Endothelial cell (in vitro differentiated cells): ENCODE results near the gene FAR2. TPM values are rescaled to one million over a fixed set of nuclear protein-coding genes. Genes with fewer than 3 reads are reported as not detected.

Experiments
- DNase-seq: peaks from one replicate; pipeline ENCODE4 v3.0.0; 2021; ENCODE audit warnings: low spot score
- H3K27ac Mint-ChIP-seq: one replicate; pipeline ENCODE4 v1.8.0; 2021; ENCODE audit warnings: mixed read lengths, inconsistent platforms; ENCODE audit not compliant: unreplicated experiment
- H3K27me3 Mint-ChIP-seq: one replicate; pipeline ENCODE4 v1.8.0; 2021; ENCODE audit warnings: mild to moderate bottlenecking, moderate library complexity, mixed read lengths, inconsistent platforms; ENCODE audit not compliant: unreplicated experiment
- H3K36me3 Mint-ChIP-seq: one replicate; pipeline ENCODE4 v1.8.0; 2021; ENCODE audit warnings: mild to moderate bottlenecking, low read depth, mixed read lengths, inconsistent platforms; ENCODE audit not compliant: unreplicated experiment
- H3K4me1 Mint-ChIP-seq: one replicate; pipeline ENCODE4 v1.8.0; 2021; ENCODE audit warnings: mild to moderate bottlenecking, mixed read lengths, inconsistent platforms; ENCODE audit not compliant: unreplicated experiment
- H3K4me3 Mint-ChIP-seq: one replicate; pipeline ENCODE4 v1.8.0; 2021; ENCODE audit warnings: mild to moderate bottlenecking, mixed read lengths, inconsistent platforms; ENCODE audit not compliant: unreplicated experiment
- H3K9me3 Mint-ChIP-seq: one replicate; pipeline ENCODE4 v1.8.0; 2021; ENCODE audit warnings: mixed read lengths, inconsistent platforms; ENCODE audit not compliant: unreplicated experiment
- total RNA-seq: library from RNA; stranded (reverse); fragmentation: NEBNext Ultra II Directional; extraction: Animal tissue kit (Norgen Biotek cat#: 25700); gene quantifications from one replicate; pipeline ENCODE4 v1.2.1, GENCODE V29; 2021; ENCODE audit not compliant: unreplicated experiment
- TF ChIP-seq, protein P1 (sequence below): fragments of 200-600 bp; sonication (generic); IDR thresholded peaks from one replicate; pipeline ENCODE4 v1.5.0; 2021; ENCODE audit warnings: antibody characterized with exemption; ENCODE audit not compliant: unreplicated experiment

FAR2 gene
- total RNA-seq, 1 donor from 2014 or later, result 104 TPM

DNA sequence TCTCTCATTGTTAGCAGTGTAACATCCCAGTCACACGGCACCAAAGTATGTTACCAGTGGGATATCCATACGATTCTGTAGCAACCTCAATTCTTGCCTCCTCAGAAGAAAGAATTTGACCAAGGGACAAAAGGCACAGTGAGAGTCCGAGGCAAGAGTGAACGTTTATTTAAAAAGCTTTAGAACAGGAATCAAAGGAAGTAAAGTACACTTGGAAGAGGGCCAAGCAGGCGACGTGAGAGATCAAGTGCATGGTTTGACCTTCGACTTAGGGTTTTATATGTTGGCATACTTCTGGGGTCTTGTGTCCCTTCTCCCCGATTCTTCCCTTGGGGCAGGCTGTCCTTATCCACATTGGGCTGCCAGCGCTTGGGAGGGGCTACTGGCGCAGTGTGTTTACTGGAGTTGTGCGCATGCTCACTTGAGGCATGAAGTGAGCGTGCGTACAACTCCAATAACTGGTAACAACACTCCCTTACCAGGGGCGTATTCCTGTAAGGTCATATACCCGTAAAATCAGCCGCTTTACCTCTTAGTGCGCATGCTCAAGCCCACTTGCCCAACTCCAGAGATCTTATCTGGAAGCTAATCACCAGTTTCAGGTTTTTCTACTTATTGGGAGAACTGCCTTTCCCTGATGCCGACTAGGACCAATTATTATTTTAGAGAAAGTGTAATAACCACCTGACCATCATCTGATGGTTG, 71.7 kb downstream of the FAR2 start:
- no peak for DNase-seq
- no peak overlapping the region for H3K4me3 Mint-ChIP-seq
- H3K27ac Mint-ChIP-seq, result no peak overlapping the region
- no peaks in the 10 kb centered on the region for H3K9me3 Mint-ChIP-seq
- H3K4me1 Mint-ChIP-seq, result peaks cover 14% of the 10 kb centered on the region
- H3K27me3 Mint-ChIP-seq, result no peaks in the 10 kb centered on the region
- H3K36me3 Mint-ChIP-seq, result peaks cover 3% of the 10 kb centered on the region
- TF ChIP-seq, protein P1, sequence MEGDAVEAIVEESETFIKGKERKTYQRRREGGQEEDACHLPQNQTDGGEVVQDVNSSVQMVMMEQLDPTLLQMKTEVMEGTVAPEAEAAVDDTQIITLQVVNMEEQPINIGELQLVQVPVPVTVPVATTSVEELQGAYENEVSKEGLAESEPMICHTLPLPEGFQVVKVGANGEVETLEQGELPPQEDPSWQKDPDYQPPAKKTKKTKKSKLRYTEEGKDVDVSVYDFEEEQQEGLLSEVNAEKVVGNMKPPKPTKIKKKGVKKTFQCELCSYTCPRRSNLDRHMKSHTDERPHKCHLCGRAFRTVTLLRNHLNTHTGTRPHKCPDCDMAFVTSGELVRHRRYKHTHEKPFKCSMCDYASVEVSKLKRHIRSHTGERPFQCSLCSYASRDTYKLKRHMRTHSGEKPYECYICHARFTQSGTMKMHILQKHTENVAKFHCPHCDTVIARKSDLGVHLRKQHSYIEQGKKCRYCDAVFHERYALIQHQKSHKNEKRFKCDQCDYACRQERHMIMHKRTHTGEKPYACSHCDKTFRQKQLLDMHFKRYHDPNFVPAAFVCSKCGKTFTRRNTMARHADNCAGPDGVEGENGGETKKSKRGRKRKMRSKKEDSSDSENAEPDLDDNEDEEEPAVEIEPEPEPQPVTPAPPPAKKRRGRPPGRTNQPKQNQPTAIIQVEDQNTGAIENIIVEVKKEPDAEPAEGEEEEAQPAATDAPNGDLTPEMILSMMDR, result no peak

DNA sequence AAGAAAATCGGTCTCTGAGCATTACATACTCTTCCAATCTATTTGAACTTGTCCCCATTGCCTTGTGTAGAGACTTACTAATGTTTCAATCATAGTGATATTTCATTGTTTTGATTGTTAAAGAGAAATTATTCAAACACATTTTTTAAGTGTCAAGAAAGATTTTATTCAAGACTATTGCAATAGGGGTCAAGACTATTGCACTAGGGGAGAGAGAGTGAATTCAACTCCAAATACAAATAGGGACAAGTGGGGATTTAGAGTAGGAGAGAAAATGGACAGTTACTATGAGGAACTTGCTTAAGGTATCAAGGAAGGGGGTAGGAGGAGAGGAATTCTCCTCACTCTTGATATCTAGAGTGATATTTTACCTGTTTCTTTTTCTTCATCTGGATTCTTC, 73.1 kb downstream of the FAR2 start:
- TF ChIP-seq, protein P1, result no peak
- H3K27ac Mint-ChIP-seq, result no peak overlapping the region
- H3K36me3 Mint-ChIP-seq, result peaks cover 3% of the 10 kb centered on the region
- peaks cover 7% of the 10 kb centered on the region for H3K4me1 Mint-ChIP-seq
- no peaks in the 10 kb centered on the region for H3K9me3 Mint-ChIP-seq
- H3K4me3 Mint-ChIP-seq, result peak overlapping the region; percentile 13
- H3K27me3 Mint-ChIP-seq, result no peaks in the 10 kb centered on the region
- no peak for DNase-seq

DNA sequence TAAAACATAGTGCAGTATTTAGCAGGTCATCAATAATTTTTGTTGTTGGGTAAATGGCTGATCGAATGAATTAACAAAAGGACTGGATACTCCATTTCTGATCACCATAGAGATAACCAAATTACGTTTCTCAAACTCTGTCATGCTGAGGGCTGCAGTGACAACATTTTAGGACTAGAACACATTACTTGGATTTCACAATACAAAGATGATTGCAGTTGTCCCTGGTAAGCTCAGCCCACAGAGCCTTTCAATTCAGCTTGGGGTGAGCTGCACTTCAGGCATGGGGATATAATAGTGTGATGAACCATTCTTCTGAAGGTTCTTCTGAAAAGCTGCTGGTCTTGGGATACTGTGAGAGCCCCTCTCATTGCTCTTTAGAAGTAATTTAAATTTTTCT, 74.3 kb downstream of the FAR2 start:
- Mint-ChIP-seq H3K4me1 (peaks cover 9% of the 10 kb centered on the region), H3K27me3 (no peaks in the 10 kb centered on the region), H3K27ac (no peak overlapping the region), H3K9me3 (no peaks in the 10 kb centered on the region), H3K4me3 (no peak overlapping the region), H3K36me3 (peaks cover 3% of the 10 kb centered on the region)
- DNase-seq, result no peak
- TF ChIP-seq, protein P1, result no peak

DNA sequence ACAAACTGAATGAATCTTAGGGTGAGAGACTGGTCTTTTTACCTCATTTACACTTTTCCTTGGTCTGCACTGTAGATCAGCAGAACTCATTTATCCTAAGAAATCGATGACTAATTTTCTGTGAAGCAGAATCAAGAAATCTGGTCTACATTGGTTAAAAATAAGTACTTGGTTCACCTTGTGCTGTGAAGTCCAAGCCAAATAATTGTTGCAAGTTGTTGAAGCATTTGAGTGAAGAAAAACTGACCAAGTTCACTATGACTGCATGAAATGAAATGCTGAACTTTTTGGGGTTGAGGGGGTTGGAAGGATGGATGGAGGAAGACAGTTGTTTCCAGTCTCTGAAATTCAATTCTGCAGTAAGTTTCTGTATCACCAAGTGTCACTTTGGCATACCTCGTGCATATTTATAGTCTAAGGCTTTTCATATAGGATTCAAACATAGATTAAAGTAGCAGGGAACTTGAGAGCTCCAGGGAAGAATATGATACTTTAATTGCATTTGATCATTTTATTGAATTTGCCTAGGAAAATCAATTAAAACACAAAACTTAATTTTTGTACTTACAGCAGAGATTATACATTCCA, 75.0 kb downstream of the FAR2 start:
- no peak for DNase-seq
- no peaks in the 10 kb centered on the region for H3K9me3 Mint-ChIP-seq
- no peak overlapping the region for H3K4me3 Mint-ChIP-seq
- H3K36me3 Mint-ChIP-seq, result peaks cover 3% of the 10 kb centered on the region
- peaks cover 9% of the 10 kb centered on the region for H3K4me1 Mint-ChIP-seq
- H3K27ac Mint-ChIP-seq, result no peak overlapping the region
- TF ChIP-seq, protein P1, result no peak
- no peaks in the 10 kb centered on the region for H3K27me3 Mint-ChIP-seq

DNA sequence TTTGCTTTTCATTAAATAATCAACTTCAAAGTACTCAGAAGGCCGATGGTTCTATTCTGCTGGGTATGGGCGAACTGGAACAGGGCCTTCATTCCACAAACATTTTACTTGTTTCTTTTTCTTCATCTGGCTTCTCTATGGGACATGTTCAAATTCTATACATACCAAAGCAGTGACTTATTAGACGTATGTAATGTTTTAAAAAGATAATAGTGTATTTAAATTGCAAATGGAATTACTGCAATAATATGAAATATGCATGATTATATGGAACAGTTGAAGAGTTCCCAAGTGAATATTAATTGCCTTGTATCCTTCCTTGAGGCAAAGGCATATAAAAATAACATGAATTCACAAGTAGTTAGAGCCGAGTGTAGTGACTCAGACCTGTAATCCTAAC, 75.5 kb downstream of the FAR2 start:
- Mint-ChIP-seq H3K36me3 (peaks cover 3% of the 10 kb centered on the region), H3K27ac (no peak overlapping the region), H3K27me3 (peaks cover under 1% of the 10 kb centered on the region), H3K4me3 (no peak overlapping the region), H3K9me3 (no peaks in the 10 kb centered on the region), H3K4me1 (peaks cover 9% of the 10 kb centered on the region)
- TF ChIP-seq, protein P1, result no peak
- DNase-seq, result no peak
